Measurements from ENCODE around the gene CUTA.

GRCh38 chr6:33367009-33367714, 50.7 kb downstream of the CUTA start:
- TF ChIP-seq CTCF (conservative IDR thresholded peaks at IDR 0.05; ENCODE audit: low read depth in 2 of 2) (no peak), EZH2 (IDR thresholded peaks at IDR 0.05; ENCODE audit: low read depth, unreplicated experiment) (no peak), EZH2phosphoT487 (IDR thresholded peaks at IDR 0.05; ENCODE audit: unreplicated experiment) (no peak), CREB1 (CRISPR knock-in tag; IDR thresholded peaks at IDR 0.05; ENCODE audit: low read depth) (no peak), POLR2AphosphoS5 (IDR thresholded peaks at IDR 0.05; ENCODE audit: low read depth) (no peak), REST (IDR thresholded peaks at IDR 0.05; ENCODE audit: unreplicated experiment) (no peak), ZNF114 (CRISPR knock-in tag; IDR thresholded peaks at IDR 0.05) (no peak), ZNF331 (CRISPR knock-in tag; IDR thresholded peaks at IDR 0.05; ENCODE audit: low read depth) (no peak), ETS1 (IDR thresholded peaks at IDR 0.05) (no peak), NANOG (IDR thresholded peaks at IDR 0.05; ENCODE audit: borderline replicate concordance) (no peak)

Data from GM23338 (cell line).